Karpas-422 (cell line): ENCODE data around the gene PDRG1. TPM values are rescaled to one million over a fixed set of nuclear protein-coding genes. Genes with fewer than 3 reads are reported as not detected.

Experiments
- DNase-seq: peaks from one replicate; pipeline ENCODE4 v3.0.0-alpha.2; 2015
- H2AFZ ChIP-seq: fragments of 200-600 bp; sonication (generic); 2 replicates; pipeline ENCODE4 v1.6.1; 2014; ENCODE audit warnings: antibody characterized with exemption, low read length, mixed read lengths
- H3K27ac ChIP-seq: fragments of 200-600 bp; sonication (generic); 2 replicates; pipeline ENCODE4 v1.5.1; 2014; ENCODE audit warnings: mild to moderate bottlenecking, low read length, moderate library complexity
- H3K27me3 ChIP-seq: fragments of 200-600 bp; sonication (generic); 2 replicates; pipeline ENCODE4 v1.6.1; 2014; ENCODE audit warnings: low read length, mixed read lengths
- H3K36me3 ChIP-seq: fragments of 200-600 bp; sonication (generic); 2 replicates; pipeline ENCODE4 v1.6.1; 2014; ENCODE audit warnings: low read length, mixed read lengths; ENCODE audit not compliant: insufficient read depth
- H3K4me1 ChIP-seq: fragments of 200-600 bp; sonication (generic); 2 replicates; pipeline ENCODE4 v1.6.1; 2014; ENCODE audit warnings: mild to moderate bottlenecking, low read length, mixed read lengths
- H3K4me2 ChIP-seq: fragments of 200-600 bp; sonication (generic); 2 replicates; pipeline ENCODE4 v1.6.1; 2014; ENCODE audit warnings: low read length, low read depth, mild to moderate bottlenecking; ENCODE audit not compliant: poor library complexity, severe bottlenecking
- H3K4me3 ChIP-seq: fragments of 200-600 bp; sonication (generic); 2 replicates; pipeline ENCODE4 v1.5.1; 2014; ENCODE audit warnings: mild to moderate bottlenecking, antibody characterized with exemption, low read length, mixed read lengths
- H3K79me2 ChIP-seq: fragments of 200-600 bp; sonication (generic); 2 replicates; pipeline ENCODE4 v1.6.1; 2014; ENCODE audit warnings: mild to moderate bottlenecking, low read length, mixed read lengths
- H3K9ac ChIP-seq: fragments of 200-600 bp; sonication (generic); 2 replicates; pipeline ENCODE4 v1.6.0; 2014; ENCODE audit warnings: low read length
- H3K9me2 ChIP-seq: fragments of 200-600 bp; sonication (generic), shearing (Covaris generic); replicated peaks from 2 replicates; pipeline ENCODE4 v1.6.0; 2014; ENCODE audit warnings: mild to moderate bottlenecking, low read length, moderate library complexity; ENCODE audit not compliant: insufficient read depth
- H3K9me3 ChIP-seq: fragments of 300-700, 200-600 bp; sonication (generic); 2 replicates; pipeline ENCODE4 v1.6.1; 2014; ENCODE audit warnings: low read length, mixed read lengths
- H4K20me1 ChIP-seq: fragments of 200-600 bp; sonication (generic); 2 replicates; pipeline ENCODE4 v1.6.1; 2014; ENCODE audit warnings: mild to moderate bottlenecking, antibody characterized with exemption, low read length, low read depth; ENCODE audit not compliant: insufficient read depth
- total RNA-seq: library from RNA; depleted of rRNA; stranded (reverse); fragments of >200 nt; shearing (Covaris generic); gene quantifications from 2 replicates; pipeline ENCODE4 v1.2.3, GENCODE V29; 2014; ENCODE audit warnings: low replicate concordance

Gene PDRG1
- total RNA-seq, 1 experiment from 2014 or later: 5.7 TPM

DNA sequence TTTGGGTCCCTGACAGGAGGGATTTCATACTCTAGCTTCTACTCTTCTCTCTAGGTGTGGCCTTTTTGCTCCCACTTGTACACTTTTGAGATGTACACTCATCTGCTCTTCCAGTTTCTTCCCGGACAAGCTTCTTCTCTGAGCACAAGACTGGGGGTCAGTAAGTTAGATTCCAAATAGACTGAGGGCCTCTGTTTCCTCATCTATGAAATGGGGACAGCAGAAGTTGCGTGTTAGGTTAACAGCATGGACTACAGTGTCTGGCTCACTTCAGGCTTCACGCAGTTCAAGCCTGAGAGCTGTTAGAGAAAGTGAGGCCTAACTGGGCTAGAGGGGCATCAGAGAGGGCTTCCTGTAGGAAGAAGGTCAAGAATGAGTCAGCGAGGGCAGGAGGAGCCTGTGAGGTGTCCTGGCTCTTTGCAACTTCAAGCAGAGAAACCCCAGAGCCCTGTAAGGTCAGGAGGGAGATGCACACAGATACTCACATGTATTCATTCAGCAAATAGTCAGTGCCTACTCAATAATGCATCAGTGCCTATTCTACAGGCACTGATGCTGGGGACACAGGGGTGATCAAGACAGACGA lies 36.7 kb upstream of the PDRG1 start:
- H3K4me2 ChIP-seq: no peak overlapping the region
- no peaks in the 10 kb centered on the region for H3K79me2 ChIP-seq
- no peaks in the 10 kb centered on the region for H3K36me3 ChIP-seq
- H3K27ac ChIP-seq: no peak overlapping the region
- H3K9me3 ChIP-seq: no peaks in the 10 kb centered on the region
- H3K4me3 ChIP-seq: no peak overlapping the region
- no peak overlapping the region for H3K9ac ChIP-seq
- H3K27me3 ChIP-seq: no peaks in the 10 kb centered on the region
- H2AFZ ChIP-seq: no peak overlapping the region
- H3K4me1 ChIP-seq: no peaks in the 10 kb centered on the region
- H4K20me1 ChIP-seq: no peaks in the 10 kb centered on the region
- H3K9me2 ChIP-seq: no peaks in the 10 kb centered on the region
- no peak for DNase-seq

DNA sequence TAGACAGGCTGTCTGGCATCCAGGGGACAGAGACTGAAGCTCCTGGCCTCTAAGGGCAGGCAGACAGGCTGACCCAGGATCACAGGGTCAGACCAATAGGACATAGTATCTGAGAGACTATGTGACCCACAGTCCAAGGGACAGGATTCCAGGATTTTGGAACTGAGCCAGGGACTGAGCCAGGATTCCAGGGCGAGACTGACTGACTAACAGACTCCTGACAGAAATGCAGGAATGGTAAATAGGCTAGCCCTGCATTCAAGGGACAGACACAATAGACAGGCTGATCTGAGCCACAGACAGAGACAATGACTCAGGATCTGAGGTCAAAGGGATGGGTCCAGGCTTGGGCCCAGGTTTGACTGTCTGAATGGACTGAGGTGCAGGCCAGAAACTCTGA lies 35.9 kb upstream of the PDRG1 start:
- Histone ChIP-seq H2AFZ (no peak overlapping the region), H3K4me1 (no peaks in the 10 kb centered on the region), H3K9me2 (no peaks in the 10 kb centered on the region), H3K9ac (no peak overlapping the region), H3K4me2 (no peak overlapping the region), H3K4me3 (no peak overlapping the region), H3K36me3 (no peaks in the 10 kb centered on the region), H3K79me2 (no peaks in the 10 kb centered on the region), H3K27ac (no peak overlapping the region), H3K9me3 (no peaks in the 10 kb centered on the region), H3K27me3 (no peaks in the 10 kb centered on the region), H4K20me1 (no peaks in the 10 kb centered on the region)
- DNase-seq: no peak

DNA sequence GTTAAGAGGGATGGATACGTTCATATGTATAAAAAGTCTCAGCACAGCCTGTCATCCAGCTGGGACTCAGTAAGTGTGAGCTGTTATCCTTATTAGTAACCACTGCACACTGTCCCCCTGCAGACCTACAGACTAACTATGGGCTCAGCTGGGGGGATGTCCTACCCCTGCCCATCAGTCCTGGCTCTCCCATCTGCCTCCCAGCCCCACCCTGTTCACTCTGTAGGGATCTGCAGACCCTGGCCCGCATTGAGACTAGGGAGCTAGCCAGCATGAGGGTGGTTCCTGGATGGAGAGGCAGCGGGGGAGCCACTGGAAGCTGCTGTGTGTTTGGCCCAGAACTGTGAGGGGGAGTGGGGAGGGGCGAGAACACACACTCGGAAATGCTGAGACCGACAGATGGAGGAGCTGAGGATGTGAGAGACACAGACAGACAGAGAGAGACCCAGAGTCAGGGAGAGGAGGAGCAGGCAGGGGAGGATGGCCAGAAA lies 33.2 kb upstream of the PDRG1 start:
- H3K27me3 ChIP-seq: no peaks in the 10 kb centered on the region
- no peak for DNase-seq
- H2AFZ ChIP-seq: no peak overlapping the region
- H3K4me3 ChIP-seq: no peak overlapping the region
- no peak overlapping the region for H3K4me2 ChIP-seq
- no peaks in the 10 kb centered on the region for H3K36me3 ChIP-seq
- H3K9me2 ChIP-seq: no peaks in the 10 kb centered on the region
- H3K4me1 ChIP-seq: no peaks in the 10 kb centered on the region
- H4K20me1 ChIP-seq: no peaks in the 10 kb centered on the region
- H3K79me2 ChIP-seq: no peaks in the 10 kb centered on the region
- no peak overlapping the region for H3K9ac ChIP-seq
- H3K27ac ChIP-seq: no peak overlapping the region
- H3K9me3 ChIP-seq: no peaks in the 10 kb centered on the region

DNA sequence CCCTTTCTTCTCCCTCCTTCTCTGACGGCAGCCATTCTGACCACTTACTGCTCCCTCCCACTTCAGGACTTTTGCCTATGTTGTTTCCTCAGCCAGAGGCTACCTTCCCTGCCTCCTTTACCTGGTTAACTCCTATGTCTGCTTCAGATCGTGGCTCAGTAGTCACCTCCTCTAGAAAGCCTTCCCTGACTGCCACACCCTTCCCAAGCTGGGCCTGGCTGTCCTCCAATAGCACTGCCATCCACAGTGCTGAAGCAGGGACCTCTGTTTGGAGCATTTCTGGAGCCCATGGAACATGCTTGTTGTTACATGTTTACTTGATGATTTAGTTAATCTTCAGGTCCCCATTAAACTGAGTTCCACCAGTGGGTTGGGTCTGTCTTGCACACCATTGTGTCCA lies 29.9 kb upstream of the PDRG1 start:
- Histone ChIP-seq H3K9me3 (no peaks in the 10 kb centered on the region), H3K36me3 (no peaks in the 10 kb centered on the region), H3K4me2 (no peak overlapping the region), H3K27me3 (no peaks in the 10 kb centered on the region), H3K4me1 (no peaks in the 10 kb centered on the region), H4K20me1 (no peaks in the 10 kb centered on the region), H3K27ac (no peak overlapping the region), H3K9ac (no peak overlapping the region), H3K4me3 (no peak overlapping the region), H3K79me2 (no peaks in the 10 kb centered on the region), H3K9me2 (no peaks in the 10 kb centered on the region), H2AFZ (no peak overlapping the region)
- no peak for DNase-seq

DNA sequence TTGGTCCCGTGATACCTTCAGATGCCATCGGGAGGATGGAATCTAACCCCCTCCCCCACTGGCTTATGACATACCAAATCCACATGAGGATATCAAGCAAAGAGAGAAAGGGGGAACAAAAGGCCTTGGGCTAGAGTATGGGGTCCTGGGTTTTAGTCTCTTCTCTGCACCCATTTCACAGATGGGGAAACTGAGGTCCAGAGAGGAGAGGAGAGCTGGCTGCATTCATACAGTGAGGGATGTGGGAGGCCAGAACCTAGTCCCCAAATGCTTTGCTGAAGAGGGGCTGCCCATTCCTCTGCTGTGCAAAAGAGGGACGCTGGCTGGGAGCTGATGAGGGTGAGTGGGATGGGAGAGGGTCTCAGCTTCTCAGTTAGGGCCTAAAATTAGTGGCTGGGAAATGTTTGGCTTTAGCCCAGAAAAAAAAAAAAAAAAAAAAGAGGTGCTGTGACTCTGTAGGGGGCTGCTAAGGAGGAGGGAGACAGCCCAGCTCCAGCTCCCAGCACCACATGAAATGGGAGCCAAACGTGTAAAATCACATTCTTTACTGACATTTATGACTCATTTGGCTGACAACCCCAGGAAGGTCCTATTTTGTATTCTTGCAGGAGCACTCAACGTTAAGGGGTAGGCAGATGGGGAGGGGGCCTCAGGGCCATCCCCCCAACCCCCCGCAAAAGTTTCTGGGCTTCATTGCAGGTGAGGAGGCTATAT lies 28.0 kb upstream of the PDRG1 start:
- H3K36me3 ChIP-seq: no peaks in the 10 kb centered on the region
- H3K79me2 ChIP-seq: no peaks in the 10 kb centered on the region
- no peak overlapping the region for H3K27ac ChIP-seq
- no peak for DNase-seq
- no peaks in the 10 kb centered on the region for H3K4me1 ChIP-seq
- H4K20me1 ChIP-seq: no peaks in the 10 kb centered on the region
- no peak overlapping the region for H3K4me2 ChIP-seq
- H3K4me3 ChIP-seq: no peak overlapping the region
- no peaks in the 10 kb centered on the region for H3K27me3 ChIP-seq
- no peaks in the 10 kb centered on the region for H3K9me3 ChIP-seq
- H3K9me2 ChIP-seq: no peaks in the 10 kb centered on the region
- H2AFZ ChIP-seq: no peak overlapping the region
- no peak overlapping the region for H3K9ac ChIP-seq

DNA sequence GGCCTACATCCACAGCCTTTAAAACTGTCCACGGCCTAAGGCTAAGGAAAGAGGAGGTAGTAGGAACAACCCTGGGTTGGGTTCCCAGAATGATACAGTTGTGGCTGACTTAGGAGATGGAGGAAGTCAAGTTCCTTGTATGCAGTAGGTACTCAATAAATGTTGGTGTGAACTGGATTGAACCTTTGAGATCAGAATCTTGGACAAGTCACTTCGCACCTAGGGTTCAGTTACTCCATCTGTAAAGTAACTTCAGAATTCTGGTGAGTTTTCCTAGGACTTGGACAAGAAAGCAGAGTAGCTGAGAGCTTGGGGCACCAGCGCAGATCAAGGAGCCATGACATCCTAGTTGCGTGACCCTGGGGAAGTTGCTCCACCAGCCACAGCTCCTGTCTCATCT lies 25.2 kb upstream of the PDRG1 start:
- Histone ChIP-seq H3K9me3 (no peaks in the 10 kb centered on the region), H3K9me2 (no peaks in the 10 kb centered on the region), H3K4me3 (no peak overlapping the region), H2AFZ (no peak overlapping the region), H3K79me2 (no peaks in the 10 kb centered on the region), H3K27ac (no peak overlapping the region), H3K9ac (no peak overlapping the region), H3K4me1 (no peaks in the 10 kb centered on the region), H4K20me1 (no peaks in the 10 kb centered on the region), H3K36me3 (no peaks in the 10 kb centered on the region), H3K4me2 (no peak overlapping the region), H3K27me3 (no peaks in the 10 kb centered on the region)
- no peak for DNase-seq

DNA sequence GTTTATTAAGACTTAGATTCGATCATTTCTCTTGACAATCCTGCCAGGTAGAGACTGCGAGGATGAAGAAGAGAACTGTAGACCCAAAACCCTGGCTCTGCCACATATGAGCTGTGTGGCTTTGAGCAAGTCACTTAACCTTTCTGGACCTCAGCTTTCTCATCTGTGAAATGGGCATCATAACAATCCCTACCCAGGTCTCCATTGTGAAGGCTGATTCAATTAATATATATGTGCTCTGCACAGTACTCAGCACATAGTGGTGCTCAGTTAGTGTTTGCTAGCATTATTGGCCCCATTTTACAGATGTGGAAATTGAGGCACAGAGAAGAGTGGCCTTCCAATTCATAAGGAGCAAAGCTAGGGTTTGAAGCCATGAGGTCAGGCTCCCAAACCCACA lies 24.0 kb upstream of the PDRG1 start:
- no peak overlapping the region for H3K4me2 ChIP-seq
- no peaks in the 10 kb centered on the region for H3K9me2 ChIP-seq
- no peaks in the 10 kb centered on the region for H3K36me3 ChIP-seq
- H4K20me1 ChIP-seq: no peaks in the 10 kb centered on the region
- H3K4me1 ChIP-seq: no peaks in the 10 kb centered on the region
- no peaks in the 10 kb centered on the region for H3K27me3 ChIP-seq
- DNase-seq: no peak
- no peak overlapping the region for H3K9ac ChIP-seq
- H3K79me2 ChIP-seq: no peaks in the 10 kb centered on the region
- H3K27ac ChIP-seq: no peak overlapping the region
- no peak overlapping the region for H2AFZ ChIP-seq
- no peaks in the 10 kb centered on the region for H3K9me3 ChIP-seq
- H3K4me3 ChIP-seq: no peak overlapping the region

DNA sequence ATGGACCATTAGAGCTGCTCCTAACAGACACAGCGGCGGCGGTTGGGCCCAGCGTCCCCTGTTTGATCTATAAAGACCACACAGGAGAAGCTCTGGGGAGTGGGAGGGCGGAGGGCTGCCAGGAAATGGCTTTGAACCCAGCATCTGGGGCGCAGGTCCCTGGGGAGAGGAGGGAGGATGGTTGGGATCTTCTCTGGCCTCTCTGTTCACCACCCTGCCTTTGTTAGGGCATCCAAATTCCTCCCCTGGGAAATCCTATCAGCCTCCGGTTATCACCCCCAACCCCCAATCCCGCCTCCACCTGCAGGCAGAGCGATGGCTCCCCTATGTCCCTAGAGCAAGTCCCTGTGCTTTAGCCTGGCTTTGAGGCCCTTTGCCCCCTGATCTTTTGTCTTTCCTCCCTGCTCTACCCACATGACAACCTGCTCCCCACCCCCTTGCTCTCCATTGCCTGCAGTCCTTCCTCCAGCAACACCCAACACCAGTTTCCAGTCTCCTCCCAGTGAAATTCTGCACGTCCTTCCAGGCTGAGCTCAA lies 23.2 kb upstream of the PDRG1 start:
- no peak overlapping the region for H3K27ac ChIP-seq
- no peak overlapping the region for H3K4me3 ChIP-seq
- H2AFZ ChIP-seq: no peak overlapping the region
- H3K4me1 ChIP-seq: no peaks in the 10 kb centered on the region
- no peak for DNase-seq
- no peaks in the 10 kb centered on the region for H4K20me1 ChIP-seq
- no peaks in the 10 kb centered on the region for H3K9me2 ChIP-seq
- H3K27me3 ChIP-seq: no peaks in the 10 kb centered on the region
- H3K4me2 ChIP-seq: no peak overlapping the region
- H3K9ac ChIP-seq: no peak overlapping the region
- no peaks in the 10 kb centered on the region for H3K9me3 ChIP-seq
- no peaks in the 10 kb centered on the region for H3K79me2 ChIP-seq
- H3K36me3 ChIP-seq: no peaks in the 10 kb centered on the region
